GM19035 (cell line): ENCODE measurements around the gene HDHD5.

Source experiments
- ATAC-seq: cut with Tn5 transposase; IDR thresholded peaks from one replicate; pipeline ENCODE4 v1.9.1; 2021; ENCODE audit not compliant: unreplicated experiment

Gene HDHD5

GRCh38 chr22:17158568-17159503 lies at the start of gene HDHD5:
Gene HDHD5, minus strand, starts transcription at chr22:17159277. Its CDS starts 26 bp downstream, at chr22:17159251.
- peak; percentile 72 for ATAC-seq

DNA sequence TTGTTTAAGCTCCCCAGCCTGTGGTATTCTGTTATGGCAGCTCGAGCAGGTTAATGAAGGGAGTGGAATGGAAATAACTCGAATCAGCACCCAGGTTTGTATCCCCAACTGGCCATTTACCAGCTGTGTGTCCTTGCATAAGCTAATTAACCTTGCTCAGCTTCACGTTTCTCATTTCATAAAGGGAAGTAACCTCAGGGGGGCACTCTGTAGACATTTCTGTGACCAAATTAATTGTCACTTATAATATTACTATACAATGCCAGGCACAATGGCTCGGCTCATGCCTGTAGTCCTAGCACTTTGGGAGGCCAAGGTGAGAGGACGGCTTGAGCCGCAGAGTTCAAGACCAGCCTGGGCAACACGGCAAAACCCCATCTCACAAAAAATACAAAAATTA lies 46.4 kb upstream of the HDHD5 start:
- no peak for ATAC-seq

DNA sequence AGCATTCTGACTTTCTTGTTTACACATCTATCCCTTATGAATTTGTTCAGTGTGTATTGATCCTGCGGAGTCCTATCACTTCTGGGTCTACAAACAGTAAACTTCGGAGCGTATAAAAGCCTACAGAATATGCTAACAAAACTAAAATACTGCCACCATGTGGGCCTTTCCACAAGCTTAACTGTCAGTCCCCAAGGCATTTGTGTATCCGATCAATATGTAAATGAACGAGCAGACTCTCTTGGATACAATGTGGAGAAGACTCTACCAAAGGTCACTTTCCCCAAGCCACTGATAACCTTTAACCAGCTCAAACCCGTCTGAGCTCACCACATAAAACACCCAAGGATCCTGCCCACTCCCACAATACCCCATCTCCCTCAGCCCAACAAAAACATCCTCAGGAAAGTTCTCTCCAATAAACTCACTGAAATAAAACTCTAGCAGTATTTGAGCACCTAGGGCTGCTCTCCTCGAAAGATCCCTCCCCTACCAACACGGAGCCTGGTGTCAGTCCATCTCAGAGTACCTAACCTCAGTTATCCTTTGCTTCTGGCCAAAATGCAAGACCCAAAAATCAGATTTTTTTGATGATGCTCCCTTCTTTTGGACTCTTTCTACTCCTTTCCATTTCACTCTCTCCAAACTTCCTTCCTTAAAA lies 42.3 kb upstream of the HDHD5 start:
- no peak for ATAC-seq

GRCh38 chr22:17199003-17199731 lies 40.1 kb upstream of the HDHD5 start:
- no peak for ATAC-seq

- no peak for ATAC-seq
Observed at GRCh38 chr22:17198170-17199002, 39.3 kb upstream of the HDHD5 start.

DNA sequence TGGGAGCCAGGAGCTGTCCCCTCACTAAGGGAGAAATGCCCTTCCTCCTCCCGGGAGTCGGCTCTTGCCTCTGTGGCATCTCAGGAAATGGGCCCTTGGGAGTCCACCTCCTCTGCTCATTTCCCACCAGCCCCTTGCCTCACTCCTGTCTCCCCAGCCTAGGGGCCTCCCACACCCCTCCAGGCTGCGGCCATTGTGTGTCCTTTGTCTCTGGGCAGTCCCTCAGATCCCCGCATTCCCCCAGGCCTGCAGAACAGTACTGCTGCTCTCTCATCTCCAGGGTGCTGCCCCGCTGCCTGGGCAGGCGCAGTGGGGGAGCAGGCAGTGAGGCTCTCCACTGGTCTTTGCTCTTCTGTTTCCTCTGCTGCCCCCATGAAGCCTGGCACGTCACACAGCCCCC lies 35.1 kb upstream of the HDHD5 start:
- ATAC-seq: no peak

DNA sequence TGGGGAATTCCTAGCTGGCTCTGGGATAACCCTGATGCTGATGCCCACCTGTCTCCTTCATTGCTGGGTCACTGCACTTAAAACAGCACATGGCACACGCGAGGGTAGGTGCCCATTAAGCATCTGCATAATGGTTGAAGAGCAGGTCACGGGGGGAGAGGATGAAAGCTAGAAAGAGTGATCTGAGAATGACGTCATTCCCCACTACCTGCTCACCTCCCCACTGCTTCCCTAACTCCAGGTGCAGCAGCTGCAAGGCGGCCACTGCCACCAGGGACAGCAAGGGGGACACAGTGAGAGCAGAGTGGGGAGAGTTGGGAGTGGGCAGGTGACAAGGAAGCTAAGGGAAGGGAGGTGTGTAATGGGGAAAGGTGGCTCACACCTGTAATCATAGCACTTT lies 33.1 kb upstream of the HDHD5 start:
- no peak for ATAC-seq

GRCh38 chr22:17191163-17191784 lies 32.2 kb upstream of the HDHD5 start:
- ATAC-seq: no peak

DNA sequence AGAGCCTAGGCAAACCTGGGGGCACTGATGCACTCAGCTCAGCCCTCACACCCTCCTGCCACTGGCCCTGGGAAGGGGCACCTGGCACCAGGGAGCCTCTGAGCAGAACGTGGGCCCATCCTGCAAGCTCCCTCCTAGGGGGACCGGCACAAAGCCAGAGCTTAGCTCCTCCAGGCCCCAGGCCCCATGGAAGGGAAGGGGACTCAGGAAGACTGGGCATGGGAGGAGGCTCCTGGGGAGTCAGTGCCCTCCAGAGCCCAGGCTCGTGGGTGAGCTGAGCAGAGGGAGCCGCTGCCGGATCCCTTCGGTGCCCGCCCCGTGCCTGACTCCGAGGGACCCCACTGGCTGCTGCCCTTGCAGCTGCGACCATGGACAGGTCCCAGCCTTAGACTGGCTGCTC lies 31.6 kb upstream of the HDHD5 start:
- ATAC-seq: no peak

DNA sequence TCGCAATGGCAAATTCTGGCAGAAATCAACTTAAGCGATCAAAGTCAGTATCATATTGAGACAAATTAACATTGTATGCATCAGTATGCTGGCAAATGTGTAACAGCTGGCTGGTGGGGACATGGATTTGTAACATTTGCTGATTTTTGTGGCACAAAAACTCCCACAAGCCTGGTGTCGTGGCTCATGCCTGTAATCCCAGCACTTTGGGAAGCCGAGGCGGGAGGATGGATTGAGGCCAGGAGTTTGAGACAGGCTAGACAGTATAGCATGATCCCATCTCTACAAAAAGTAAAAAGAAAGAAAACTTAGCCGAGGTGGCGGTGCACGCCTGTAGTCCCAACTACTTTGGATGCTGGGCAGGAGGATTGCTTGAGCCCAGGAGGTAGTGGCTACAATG lies 17.6 kb upstream of the HDHD5 start:
- ATAC-seq: no peak

GRCh38 chr22:17172029-17172833 lies 13.2 kb upstream of the HDHD5 start:
- ATAC-seq: no peak

DNA sequence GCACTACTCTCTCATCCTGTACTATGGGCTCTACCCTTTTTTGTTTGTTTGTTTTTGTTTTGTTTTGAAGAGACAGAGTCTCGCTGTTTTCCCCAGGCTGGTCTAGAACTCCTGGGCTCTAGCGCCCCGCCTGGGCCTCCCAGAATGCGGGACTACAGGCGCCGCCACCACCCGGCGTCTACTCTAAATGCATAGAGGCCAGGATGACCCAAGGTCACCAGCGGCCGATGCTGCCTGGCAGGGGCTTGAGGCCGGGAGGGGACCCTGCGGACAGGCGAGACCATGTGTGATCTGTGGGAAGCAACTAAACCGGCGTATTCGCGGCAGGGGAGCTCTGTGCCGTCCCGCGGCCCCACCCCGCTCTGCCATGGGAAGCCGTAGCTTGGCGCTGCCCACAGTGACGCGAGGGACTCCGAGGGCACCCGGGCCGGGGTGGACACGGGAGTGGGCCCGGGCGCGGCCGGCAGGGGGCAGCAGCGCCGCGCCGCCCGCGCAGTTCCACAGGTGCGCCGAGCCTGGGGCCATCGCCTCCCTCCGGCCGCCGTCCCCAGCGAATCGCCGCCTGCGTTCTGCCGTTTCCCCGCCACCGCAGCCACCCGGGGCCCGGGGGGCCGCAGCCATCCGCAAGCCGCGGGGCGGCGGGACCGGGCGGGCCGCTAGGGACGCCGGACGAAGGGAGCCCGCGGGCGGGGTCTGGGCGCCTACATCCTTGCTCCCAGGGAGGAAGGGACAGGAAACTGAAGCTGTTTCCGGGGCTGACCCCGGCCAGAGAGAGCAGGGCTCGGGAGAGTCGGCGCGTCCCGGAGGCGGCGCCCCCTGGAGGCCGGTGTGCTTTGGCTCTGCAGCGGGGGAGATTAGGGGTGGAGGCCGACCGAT lies 12.3 kb upstream of the HDHD5 start:
- peak; percentile 91 for ATAC-seq

DNA sequence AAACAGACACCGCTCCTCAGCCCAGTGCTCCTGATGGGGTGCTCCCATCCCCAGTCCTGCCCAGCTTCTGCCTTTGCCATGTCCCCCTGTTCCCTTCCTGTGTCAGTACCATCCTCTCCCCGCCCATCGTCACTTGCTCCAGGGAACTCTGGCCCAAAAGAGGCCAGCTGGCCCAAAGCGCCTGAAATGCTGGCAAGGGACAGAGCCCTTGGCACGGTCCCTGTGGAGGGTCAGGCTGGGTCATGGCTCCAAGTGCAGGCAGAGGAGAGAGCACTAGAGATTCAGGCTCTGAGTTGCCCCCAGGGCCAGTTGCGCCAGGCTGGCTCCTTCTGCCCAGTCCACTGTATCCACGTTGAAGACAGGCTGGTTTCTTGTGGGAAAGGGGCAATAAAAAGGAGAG lies 8.4 kb upstream of the HDHD5 start:
- no peak for ATAC-seq

- ATAC-seq: no peak
Observed at GRCh38 chr22:17164392-17165024, 5.4 kb upstream of the HDHD5 start.

GRCh38 chr22:17162731-17163130 lies 3.7 kb upstream of the HDHD5 start:
- ATAC-seq: no peak

- ATAC-seq: no peak
Observed at GRCh38 chr22:17161991-17162390, 2.9 kb upstream of the HDHD5 start.

GRCh38 chr22:17159504-17159951 lies 451 bp upstream of the HDHD5 start:
- peak; percentile 35 for ATAC-seq

GRCh38 chr22:17158176-17158567 lies 905 bp downstream of the HDHD5 start:
- no peak for ATAC-seq
